HepG2 (cell line): ENCODE measurements around the gene NAGK. TPM values are rescaled to one million over a fixed set of nuclear protein-coding genes. Genes with fewer than 3 reads are reported as not detected.

Source experiments
- ARID5B ChIP-seq: IDR thresholded peaks from 2 replicates; pipeline ENCODE4 v1.4.0; 2020; ENCODE audit warnings: mild to moderate bottlenecking, missing genetic modification reagents
- CCDC6 ChIP-seq: sonication (generic); formaldehyde crosslinking; IDR thresholded peaks from 2 replicates; pipeline ENCODE4 v1.8.1; 2022; ENCODE audit warnings: mild to moderate bottlenecking, missing genetic modification reagents, moderate library complexity
- CREB3 ChIP-seq: sonication (generic); formaldehyde crosslinking; IDR thresholded peaks from 2 replicates; pipeline ENCODE4 v1.5.0; 2020; ENCODE audit warnings: missing genetic modification reagents
- FOXA3 ChIP-seq: IDR thresholded peaks from 2 replicates; pipeline ENCODE4 v1.6.1; 2016; ENCODE audit warnings: missing genetic modification reagents, missing compliant biosample characterization
- FOXP4 ChIP-seq: sonication (generic); formaldehyde crosslinking; IDR thresholded peaks from 2 replicates; pipeline ENCODE4 v1.4.0; 2020; ENCODE audit warnings: missing genetic modification reagents
- KDM3A ChIP-seq: IDR thresholded peaks from 2 replicates; pipeline ENCODE4 v1.6.1; 2018; ENCODE audit warnings: low read depth, missing compliant biosample characterization
- POGZ ChIP-seq: sonication (generic); formaldehyde crosslinking; IDR thresholded peaks from 2 replicates; pipeline ENCODE4 v1.4.0; 2020; ENCODE audit warnings: mild to moderate bottlenecking, missing genetic modification reagents
- PRDM10 ChIP-seq: sonication (generic); formaldehyde crosslinking; IDR thresholded peaks from 2 replicates; pipeline ENCODE4 v1.4.0; 2020; ENCODE audit warnings: low read depth, missing genetic modification reagents
- SYNCRIP ChIP-seq: fragments of 200-400 bp; formaldehyde crosslinking; IDR thresholded peaks from 2 replicates; pipeline ENCODE4 v1.6.1; 2018; ENCODE audit warnings: mild to moderate bottlenecking, low read depth, low read length; ENCODE audit not compliant: insufficient read depth
- ZBTB4 ChIP-seq: sonication (generic); formaldehyde crosslinking; IDR thresholded peaks from 2 replicates; pipeline ENCODE4 v1.4.0; 2020; ENCODE audit warnings: missing genetic modification reagents, mild to moderate bottlenecking, borderline replicate concordance
- ZNF264 ChIP-seq: sonication (generic); formaldehyde crosslinking; IDR thresholded peaks from 2 replicates; pipeline ENCODE4 v1.4.0; 2020; ENCODE audit warnings: missing genetic modification reagents
- ZNF841 ChIP-seq: sonication (generic); formaldehyde crosslinking; IDR thresholded peaks from 2 replicates; pipeline ENCODE4 v1.8.1; 2023; ENCODE audit warnings: missing genetic modification reagents, borderline replicate concordance
- ZSCAN22 ChIP-seq: sonication (generic); formaldehyde crosslinking; IDR thresholded peaks from 2 replicates; pipeline ENCODE4 v1.4.0; 2020; ENCODE audit warnings: mild to moderate bottlenecking, missing genetic modification reagents
- polyA plus RNA-seq, 8 experiments: library from polyadenylated mRNA; depleted of rRNA in 3 of 8; stranded (reverse) in 7 of 8; unstranded in 1 of 8; fragments of >200 nt; fragmentation: Illumina TruSeq in 4 of 8; extraction: Trizol in 4 of 8; gene quantifications; 2 replicates each; pipeline versions ENCODE4 v1.2.1 to v1.2.3, GENCODE V29; 2011 to 2016; ENCODE audit warnings: low read depth in 4 of 8, missing spikeins in 1 of 8, mixed read lengths in 1 of 8; ENCODE audit not compliant: insufficient read depth in 1 of 8
- total RNA-seq, 5 experiments: library from RNA; depleted of rRNA; stranded (reverse); fragments of >200 nt; fragmentation: Illumina TruSeq; extraction: Trizol; gene quantifications; 2 replicates each; pipeline ENCODE4 v1.2.3, GENCODE V29; 2016; ENCODE audit warnings: low read depth in 1 of 5

The NAGK gene
- total and polyA plus RNA-seq, 2 of the 13 experiments (the other 11 are each of a cell fraction or from before 2014, with no cell fraction given): 24.4 to 35.2 TPM

- TF ChIP-seq PRDM10 (no peak), CCDC6 (CRISPR knock-in tag) (peak; percentile 91), CREB3 (CRISPR knock-in tag) (peak; percentile 82), FOXA3 (CRISPR knock-in tag) (peak; percentile 72), FOXP4 (CRISPR knock-in tag) (peak; percentile 60), SYNCRIP (no peak), ZNF264 (CRISPR knock-in tag) (peak; percentile 91), POGZ (peak; percentile 84), ARID5B (peak; percentile 76), ZBTB4 (CRISPR knock-in tag) (peak; percentile 85; the same call in 1 of the 2 replicates), ZSCAN22 (peak; percentile 30; the same call in 1 of the 2 replicates), ZNF841 (CRISPR knock-in tag) (peak; percentile 92; the same call in 1 of the 2 replicates), KDM3A (CRISPR knock-in tag) (peak; percentile 91; the same call in 1 of the 2 replicates)
Observed at GRCh38 chr2:71068218-71069035, at the start of gene NAGK (continued).
